T-helper 2 cell (primary cell): ENCODE data around the gene DRAM2.
"Not testable (repeated sequence)": the region's sequence is repeated elsewhere in the genome, so short reads cannot be mapped to it uniquely, and the experiment has no call there.

Experiments
- DNase-seq, 5 experiments: peaks; one replicate each; pipeline versions ENCODE4 v3.0.0 to v3.0.0-alpha.2; 2012 to 2022

The DRAM2 gene

GRCh38 chr1:111077312-111077711 lies 62.6 kb downstream of the DRAM2 start:
- DNase-seq = not testable (repeated sequence)
